Smooth muscle cell (in vitro differentiated cells): Measurements from ENCODE around the gene SEC24A. TPM values are rescaled to one million over a fixed set of nuclear protein-coding genes. Genes with fewer than 3 reads are reported as not detected.

Source experiments
- DNase-seq: peaks from one replicate; lab custom pipeline; 2025; ENCODE audit not compliant: unreplicated experiment; lab: John Stamatoyannopoulos, UW
- H2AFZ ChIP-seq: fragments of 200-600 bp; sonication (generic); 2 replicates; pipeline ENCODE4 v1.6.0; 2016; ENCODE audit warnings: antibody characterized with exemption, low read depth, mild to moderate bottlenecking
- H3F3A ChIP-seq: fragments of 200-600 bp; sonication (generic); 2 replicates; pipeline ENCODE4 v1.6.0; 2017; ENCODE audit warnings: antibody characterized with exemption, low read depth
- H3K27ac ChIP-seq: fragments of 200-600 bp; sonication (generic); 2 replicates; pipeline ENCODE4 v1.5.1; 2016; ENCODE audit warnings: low read depth, mild to moderate bottlenecking
- H3K27me3 ChIP-seq: fragments of 200-600 bp; sonication (generic); 2 replicates; pipeline ENCODE4 v1.6.1; 2016; ENCODE audit warnings: low read depth, mild to moderate bottlenecking
- H3K36me3 ChIP-seq: fragments of 200-600 bp; sonication (generic); 2 replicates; pipeline ENCODE4 v1.5.1; 2016; ENCODE audit warnings: low read depth
- H3K4me1 ChIP-seq: fragments of 200-600 bp; sonication (generic); 2 replicates; pipeline ENCODE4 v1.5.1; 2016; ENCODE audit warnings: low read depth
- H3K4me2 ChIP-seq: fragments of 200-600 bp; sonication (generic); 2 replicates; pipeline ENCODE4 v1.6.0; 2016; ENCODE audit warnings: mild to moderate bottlenecking
- H3K4me3 ChIP-seq: fragments of 200-600 bp; sonication (generic); 2 replicates; pipeline ENCODE4 v1.5.1; 2016; ENCODE audit warnings: mild to moderate bottlenecking
- H3K79me2 ChIP-seq: fragments of 200-600 bp; sonication (generic); 2 replicates; pipeline ENCODE4 v1.6.0; 2016; ENCODE audit warnings: low read depth, mild to moderate bottlenecking
- H3K9ac ChIP-seq: fragments of 200-600 bp; sonication (generic); 2 replicates; pipeline ENCODE4 v1.6.0; 2016; ENCODE audit warnings: low read depth
- H3K9me3 ChIP-seq: fragments of 200-600 bp; sonication (generic); replicated peaks from 2 replicates; pipeline ENCODE4 v1.5.1; 2016; ENCODE audit warnings: low read depth
- H4K20me1 ChIP-seq: fragments of 200-600 bp; sonication (generic); 2 replicates; pipeline ENCODE4 v1.6.0; 2016; ENCODE audit warnings: low read depth
- CTCF ChIP-seq: fragments of 200-600 bp; sonication (generic); IDR thresholded peaks from 2 replicates; pipeline ENCODE4 v1.5.1; 2017; ENCODE audit warnings: borderline replicate concordance, mild to moderate bottlenecking, antibody characterized with exemption; ENCODE audit not compliant: insufficient read depth, poor library complexity, severe bottlenecking
- WGBS: methylation state at CpG from one replicate; pipeline ENCODE4 v1.1.7; 2016; ENCODE audit warnings: low lambda C conversion rate; 5-methylcytosine and 5-hydroxymethylcytosine counted together
- polyA plus RNA-seq: library from polyadenylated mRNA; unstranded; fragments of >200 nt; fragmentation: Nextera tagmentation; extraction: Ambion mirVana; gene quantifications from 2 replicates; pipeline ENCODE4 v1.2.1, GENCODE V29; 2016
- small RNA-seq: library from RNA; depleted of rRNA; stranded (forward); fragments of <200 nt; gene quantifications from one replicate; pipeline ENCODE3, GENCODE V24; 2014
- total RNA-seq: library from RNA; depleted of rRNA; stranded (reverse); fragments of >200 nt; gene quantifications from 2 replicates; pipeline ENCODE4 v1.2.3, GENCODE V29; 2014

SEC24A gene
- total and polyA plus RNA-seq, 2 experiments from 2014 or later, result 27.0 to 76.9 TPM

GRCh38 chr5:134769206-134769605, 120.6 kb downstream of the SEC24A start:
- H3K27ac ChIP-seq, result no peak overlapping the region
- peaks cover 6% of the 10 kb centered on the region for H4K20me1 ChIP-seq
- DNase-seq, result no peak
- H3K27me3 ChIP-seq, result no peaks in the 10 kb centered on the region
- 64% methylated on average over 4 of the region's 4 CpGs for WGBS
- peaks cover 8% of the 10 kb centered on the region for H3K79me2 ChIP-seq
- H2AFZ ChIP-seq, result no peak overlapping the region
- H3K9me3 ChIP-seq, result no peaks in the 10 kb centered on the region
- H3K4me1 ChIP-seq, result no peaks in the 10 kb centered on the region
- H3K4me3 ChIP-seq, result no peak overlapping the region
- no peak overlapping the region for H3K4me2 ChIP-seq
- no peaks in the 10 kb centered on the region for H3F3A ChIP-seq
- H3K9ac ChIP-seq, result no peak overlapping the region
- TF ChIP-seq CTCF, result no peak
- H3K36me3 ChIP-seq, result peaks cover 47% of the 10 kb centered on the region

GRCh38 chr5:134772461-134773125, 124.0 kb downstream of the SEC24A start:
- DNase-seq, result no peak
- Histone ChIP-seq H3K27me3 (no peaks in the 10 kb centered on the region), H3K9me3 (no peaks in the 10 kb centered on the region), H3K4me2 (no peak overlapping the region), H3K36me3 (peaks cover 40% of the 10 kb centered on the region), H3K4me1 (no peaks in the 10 kb centered on the region), H3K27ac (no peak overlapping the region), H3K79me2 (no peaks in the 10 kb centered on the region), H2AFZ (no peak overlapping the region), H3K4me3 (no peak overlapping the region), H4K20me1 (peaks cover 6% of the 10 kb centered on the region), H3K9ac (no peak overlapping the region), H3F3A (no peaks in the 10 kb centered on the region)
- TF ChIP-seq CTCF, result no peak
- 97% methylated on average over 10 of the region's 10 CpGs for WGBS

GRCh38 chr5:134777366-134777765, 128.8 kb downstream of the SEC24A start:
- TF ChIP-seq CTCF, result no peak
- H3K27ac ChIP-seq, result no peak overlapping the region
- WGBS, result 98% methylated on average over 2 of the region's 2 CpGs

More at GRCh38 chr5:134777366-134777765, 128.8 kb downstream of the SEC24A start:
- DNase-seq, result no peak
- no peaks in the 10 kb centered on the region for H3F3A ChIP-seq
- peaks cover 46% of the 10 kb centered on the region for H3K36me3 ChIP-seq
- H3K9me3 ChIP-seq, result no peaks in the 10 kb centered on the region
- no peak overlapping the region for H2AFZ ChIP-seq
- no peak overlapping the region for H3K4me3 ChIP-seq
- H4K20me1 ChIP-seq, result no peaks in the 10 kb centered on the region
- no peaks in the 10 kb centered on the region for H3K4me1 ChIP-seq
- no peaks in the 10 kb centered on the region for H3K27me3 ChIP-seq
- no peak overlapping the region for H3K4me2 ChIP-seq
- no peak overlapping the region for H3K9ac ChIP-seq
- no peaks in the 10 kb centered on the region for H3K79me2 ChIP-seq

Small RNA genes lying within 50 kb of the gene (small RNA-seq; reads per million reads assigned to genes)
- gene RNU6-1164P, result not detected
- gene RNU6-1311P, result not detected
- gene RNU6-757P, result not detected

Other genes with a start within 250 kb of the SEC24A start
- 9.9 and 18.2 TPM in 2 replicates for gene CDKN2AIPNL, start 236.9 kb upstream of the SEC24A start, total RNA-seq
- gene CDKN2AIPNL, start 236.9 kb upstream of the SEC24A start, polyA plus RNA-seq, result 21.5 and 27.7 TPM in 2 replicates
- gene JADE2, start 123.1 kb upstream of the SEC24A start, total RNA-seq, result 5.0 and 18.0 TPM in 2 replicates
- gene JADE2, start 123.1 kb upstream of the SEC24A start, polyA plus RNA-seq, result 4.3 and 5.5 TPM in 2 replicates
- gene SAR1B, start 16.0 kb upstream of the SEC24A start, total RNA-seq, result 69.3 and 73.8 TPM in 2 replicates
- 42.9 and 52.0 TPM in 2 replicates for gene SAR1B, start 16.0 kb upstream of the SEC24A start, polyA plus RNA-seq
- gene CAMLG, start 89.8 kb downstream of the SEC24A start, total RNA-seq, result 32.4 and 35.4 TPM in 2 replicates
- 29.1 and 31.4 TPM in 2 replicates for gene CAMLG, start 89.8 kb downstream of the SEC24A start, polyA plus RNA-seq
- 29.2 and 29.4 TPM in 2 replicates for gene DDX46, start 110.0 kb downstream of the SEC24A start, total RNA-seq
- gene DDX46, start 110.0 kb downstream of the SEC24A start, polyA plus RNA-seq, result 18.5 and 24.5 TPM in 2 replicates
- gene C5orf24, start 197.2 kb downstream of the SEC24A start, total RNA-seq, result 88.3 and 210 TPM in 2 replicates
- 34.3 and 35.9 TPM in 2 replicates for gene C5orf24, start 197.2 kb downstream of the SEC24A start, polyA plus RNA-seq
- gene TXNDC15, start 225.6 kb downstream of the SEC24A start, total RNA-seq, result 118 TPM in 2 replicates
- gene TXNDC15, start 225.6 kb downstream of the SEC24A start, polyA plus RNA-seq, result 54.0 and 70.8 TPM in 2 replicates